HPDE6-E6E7 (cell line): ENCODE data around the gene SPSB2.
A peak's percentile ranks its signal among the peaks of the same experiment; 100 is the strongest.
"Not testable (repeated sequence)": the region's sequence is repeated elsewhere in the genome, so short reads cannot be mapped to it uniquely, and the experiment has no call there.

Source experiments
- DNase-seq: peaks from one replicate; pipeline ENCODE4 v3.0.0; 2011; ENCODE audit warnings: missing footprints; ENCODE audit errors: extremely low spot score

SPSB2 gene

GRCh38 chr12:6870304-6870703, 2.8 kb downstream of the SPSB2 start:
- not testable (repeated sequence) for DNase-seq

GRCh38 chr12:6869049-6870021, 3.8 kb downstream of the SPSB2 start:
- no peak for DNase-seq

DNA sequence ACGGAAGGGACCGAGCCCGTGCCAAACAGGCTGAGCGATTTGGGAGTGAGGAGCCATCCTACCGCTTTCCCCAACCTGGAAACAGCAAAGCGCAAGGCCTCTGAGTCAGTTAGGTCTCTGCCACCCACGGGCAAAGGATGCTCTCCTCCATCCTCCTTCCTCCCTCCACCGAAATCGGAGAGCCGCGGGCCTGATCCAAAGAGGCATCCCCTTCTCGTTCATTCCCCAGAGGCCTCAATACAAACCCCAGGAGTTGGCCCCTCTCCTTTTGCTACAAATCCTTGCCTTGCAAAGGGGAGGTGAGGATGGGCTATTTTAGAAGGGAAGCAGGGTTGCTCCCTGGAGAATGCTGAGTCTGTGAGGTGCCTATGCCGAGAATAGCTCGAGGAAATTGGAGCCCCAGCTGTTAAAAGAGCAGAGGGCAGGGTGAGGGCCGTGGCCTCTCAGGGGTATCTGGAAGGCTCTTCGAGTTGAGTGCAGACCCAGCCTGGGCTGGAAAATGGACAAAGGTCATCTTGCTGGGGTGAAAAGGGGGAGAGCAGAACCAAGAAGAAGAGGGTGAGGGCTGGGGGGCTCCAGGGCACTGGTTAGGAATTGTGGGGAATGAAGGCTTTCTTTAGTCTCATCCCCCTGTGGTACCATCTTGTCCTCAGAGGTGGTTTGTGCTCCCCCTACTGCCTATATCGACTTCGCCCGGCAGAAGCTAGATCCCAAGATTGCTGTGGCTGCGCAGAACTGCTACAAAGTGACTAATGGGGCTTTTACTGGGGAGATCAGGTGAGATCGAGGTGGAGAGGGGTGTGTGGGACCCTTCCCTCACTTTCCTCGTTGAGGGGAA, 4.7 kb downstream of the SPSB2 start:
- DNase-seq = no peak

GRCh38 chr12:6867413-6868210, 5.5 kb downstream of the SPSB2 start, which contains the start of gene TPI1:
TPI1 (plus strand) TSS chr12:6867531; CDS start chr12:6867567, 36 bp downstream.
- DNase-seq = peak; percentile 77

GRCh38 chr12:6866920-6867412, 6.1 kb downstream of the SPSB2 start:
- DNase-seq = no peak

DNA sequence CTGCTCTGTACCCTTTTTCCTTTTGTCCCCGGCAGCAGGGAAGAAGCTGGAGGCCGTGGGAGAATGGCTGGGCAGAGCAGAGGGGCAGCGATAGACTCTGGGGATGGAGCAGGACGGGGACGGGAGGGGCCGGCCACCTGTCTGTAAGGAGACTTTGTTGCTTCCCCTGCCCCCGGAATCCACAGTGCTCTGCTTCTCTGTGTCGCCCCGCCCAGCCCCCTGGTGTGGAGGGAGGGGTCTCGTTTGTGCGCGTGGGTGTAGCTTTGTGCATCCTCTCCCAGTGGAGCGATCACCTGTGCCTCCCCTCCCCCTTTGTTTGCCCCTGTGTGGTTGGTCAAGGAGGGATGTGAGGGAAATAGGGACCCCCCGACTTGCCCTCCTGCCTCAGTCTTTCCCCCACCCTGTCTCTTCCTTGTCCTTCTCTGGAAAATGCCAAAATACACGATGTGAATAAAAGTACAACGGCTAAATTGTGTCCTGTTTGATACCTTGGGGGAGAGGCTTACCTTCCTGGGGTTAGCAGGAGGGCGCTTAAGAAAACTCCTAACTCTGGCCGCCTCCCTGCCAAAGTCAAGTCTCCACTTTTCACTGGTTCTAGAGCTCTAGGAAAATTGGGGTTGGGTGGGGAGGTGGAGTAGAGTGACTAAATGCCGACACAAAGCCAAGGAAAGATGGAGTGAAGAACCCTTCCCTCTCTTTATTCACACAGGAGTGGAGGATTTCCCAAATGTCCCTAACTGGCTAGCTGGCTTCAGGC, 6.8 kb downstream of the SPSB2 start:
- DNase-seq = no peak

GRCh38 chr12:6865307-6865706, 7.8 kb downstream of the SPSB2 start:
- DNase-seq = not testable (repeated sequence)

DNA sequence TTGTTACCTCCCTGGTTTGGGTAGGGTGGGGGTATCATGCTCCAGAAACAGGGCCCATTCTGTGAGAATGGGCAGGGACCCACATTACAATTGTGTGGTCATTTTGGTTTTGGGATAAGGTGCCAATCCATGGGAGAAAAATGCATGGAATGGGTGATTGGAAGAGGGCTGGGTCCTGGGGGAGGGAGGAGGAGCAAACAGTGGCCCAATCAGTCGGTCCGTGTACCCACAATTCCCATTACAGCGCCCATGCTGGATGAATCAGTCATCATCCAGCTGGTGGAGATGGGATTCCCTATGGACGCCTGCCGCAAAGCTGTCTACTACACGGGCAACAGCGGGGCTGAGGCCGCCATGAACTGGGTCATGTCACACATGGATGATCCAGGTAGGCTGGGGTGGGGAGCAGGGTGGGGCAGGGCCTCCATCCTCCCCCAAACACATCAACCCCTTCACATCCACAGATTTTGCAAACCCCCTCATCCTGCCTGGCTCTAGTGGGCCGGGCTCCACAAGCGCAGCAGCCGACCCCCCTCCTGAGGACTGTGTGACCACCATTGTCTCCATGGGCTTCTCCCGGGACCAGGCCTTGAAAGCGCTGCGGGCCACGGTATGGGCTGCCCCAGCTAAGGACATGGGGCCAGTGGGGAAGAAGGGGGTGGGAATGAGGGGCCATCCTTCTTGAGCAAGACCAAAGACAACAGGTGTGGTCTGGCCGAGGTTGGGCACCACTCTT, 9.3 kb downstream of the SPSB2 start:
- no peak for DNase-seq

GRCh38 chr12:6863033-6863432, 10.1 kb downstream of the SPSB2 start:
- no peak for DNase-seq

DNA sequence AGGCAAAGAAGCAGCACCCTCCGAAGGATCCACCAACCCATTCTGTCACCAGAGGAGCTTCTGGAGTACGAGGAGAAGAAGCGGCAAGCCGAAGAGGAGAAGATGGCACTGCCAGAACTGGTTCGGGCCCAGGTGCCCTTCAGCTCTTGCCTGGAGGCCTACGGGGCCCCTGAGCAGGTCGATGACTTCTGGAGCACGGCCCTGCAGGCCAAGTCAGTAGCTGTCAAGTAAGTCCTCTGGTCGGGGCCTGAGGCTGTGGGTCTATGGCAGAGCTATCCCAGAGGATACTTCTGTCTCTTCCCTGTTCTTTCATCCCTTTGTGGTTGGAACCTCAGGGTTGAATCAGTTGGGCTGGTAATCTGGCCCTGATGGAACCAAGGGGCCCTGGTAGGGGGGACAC, 11.7 kb downstream of the SPSB2 start:
- DNase-seq = no peak

DNA sequence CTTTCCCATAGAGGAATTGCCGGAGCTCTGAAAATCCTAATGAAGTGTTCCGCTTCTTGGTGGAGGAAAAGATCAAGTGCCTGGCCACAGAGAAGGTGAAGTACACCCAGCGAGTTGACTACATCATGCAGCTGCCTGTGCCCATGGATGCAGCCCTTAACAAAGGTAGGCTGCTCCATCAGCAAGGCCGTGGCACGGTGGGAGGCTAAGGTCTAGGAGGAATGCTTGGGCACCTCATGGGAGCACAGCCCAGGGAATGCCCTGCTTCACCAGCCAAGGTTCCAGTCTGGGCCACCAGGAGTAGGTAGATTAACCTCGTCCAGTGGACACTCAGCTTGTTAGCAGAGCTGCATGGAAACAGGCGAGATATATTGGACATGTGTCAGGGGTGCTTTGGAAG, 12.2 kb downstream of the SPSB2 start:
- no peak for DNase-seq

- DNase-seq = no peak
Observed at GRCh38 chr12:6860116-6860515, 13.0 kb downstream of the SPSB2 start.

DNA sequence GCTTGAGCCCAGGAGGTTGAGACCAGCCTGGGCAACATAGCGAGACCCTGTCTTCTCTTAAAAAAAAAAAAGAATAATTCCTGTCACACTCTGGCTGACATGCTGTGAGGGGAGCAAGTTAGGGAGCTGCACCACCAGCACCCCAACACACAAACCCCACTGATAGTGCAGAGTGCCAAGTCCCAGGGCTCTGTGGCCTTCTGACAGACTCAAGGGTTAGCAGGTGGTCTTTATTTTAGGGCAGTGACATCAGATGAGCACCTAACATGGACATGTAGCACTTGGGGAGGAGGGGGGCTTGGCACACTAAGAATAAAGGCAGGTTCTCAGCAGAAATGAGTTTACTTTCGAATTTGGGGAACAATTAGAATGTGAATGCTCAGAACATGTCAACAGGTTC, 14.3 kb downstream of the SPSB2 start:
- no peak for DNase-seq

- DNase-seq = no peak
Observed at GRCh38 chr12:6855322-6855721, 17.8 kb downstream of the SPSB2 start.

DNA sequence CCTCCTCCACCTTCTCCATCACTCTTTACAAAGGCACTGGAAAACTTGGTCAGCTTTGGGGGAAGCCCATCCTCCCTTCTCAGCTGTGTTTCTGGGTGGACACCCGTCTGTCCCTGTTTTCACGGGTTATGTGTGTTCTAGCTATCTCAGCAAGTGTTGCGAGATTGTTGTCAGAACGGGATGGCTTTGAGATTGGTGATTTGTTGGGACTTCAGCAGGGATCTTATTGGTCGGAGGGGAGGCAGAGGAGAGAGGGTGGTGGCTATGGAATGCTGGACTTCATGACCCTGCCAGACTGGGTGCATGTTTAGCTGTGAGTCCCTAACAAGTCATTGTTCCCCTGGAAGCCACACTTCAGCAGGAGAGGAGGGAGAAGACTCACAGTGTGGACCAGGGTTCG, 19.1 kb downstream of the SPSB2 start:
- DNase-seq = no peak

DNA sequence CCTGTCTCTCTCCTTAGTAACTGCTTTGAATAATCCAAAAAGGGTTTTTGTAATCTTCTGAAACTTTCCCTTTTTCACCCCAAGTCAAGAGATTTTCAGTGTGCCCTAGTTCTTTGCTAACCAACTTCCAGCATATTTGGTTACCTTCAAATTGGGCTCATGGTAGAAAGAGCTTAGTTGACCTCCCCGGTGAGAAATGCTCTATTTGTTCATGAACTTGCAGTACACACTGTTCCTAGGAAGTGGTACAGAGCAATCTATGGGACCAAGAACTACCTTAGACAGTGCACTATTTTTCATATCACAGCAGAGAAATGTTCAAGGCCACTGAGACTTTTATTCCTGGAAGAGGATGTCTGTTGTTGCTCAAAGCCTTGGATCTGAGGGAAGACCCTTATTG, 19.5 kb downstream of the SPSB2 start:
- no peak for DNase-seq

GRCh38 chr12:6852651-6853354, 20.3 kb downstream of the SPSB2 start:
- peak; percentile 62 for DNase-seq

GRCh38 chr12:6851921-6852650, 21.0 kb downstream of the SPSB2 start, which contains the start of gene USP5:
USP5 (plus strand) TSS chr12:6852150; CDS start chr12:6852180, 30 bp downstream.
- peak; percentile 96 for DNase-seq
